GM12872 (cell line): Measurements from ENCODE around the gene ALK.
A peak's percentile ranks its signal among the peaks of the same experiment; 100 is the strongest.

ENCODE experiments used
- TF ChIP-seq, protein P1 (sequence below): IDR thresholded peaks from 3 replicates; pipeline ENCODE4 v1.5.1; 2011; ENCODE audit warnings: low read depth, mild to moderate bottlenecking, low read length, moderate library complexity; ENCODE audit not compliant: insufficient read depth

ALK gene

DNA sequence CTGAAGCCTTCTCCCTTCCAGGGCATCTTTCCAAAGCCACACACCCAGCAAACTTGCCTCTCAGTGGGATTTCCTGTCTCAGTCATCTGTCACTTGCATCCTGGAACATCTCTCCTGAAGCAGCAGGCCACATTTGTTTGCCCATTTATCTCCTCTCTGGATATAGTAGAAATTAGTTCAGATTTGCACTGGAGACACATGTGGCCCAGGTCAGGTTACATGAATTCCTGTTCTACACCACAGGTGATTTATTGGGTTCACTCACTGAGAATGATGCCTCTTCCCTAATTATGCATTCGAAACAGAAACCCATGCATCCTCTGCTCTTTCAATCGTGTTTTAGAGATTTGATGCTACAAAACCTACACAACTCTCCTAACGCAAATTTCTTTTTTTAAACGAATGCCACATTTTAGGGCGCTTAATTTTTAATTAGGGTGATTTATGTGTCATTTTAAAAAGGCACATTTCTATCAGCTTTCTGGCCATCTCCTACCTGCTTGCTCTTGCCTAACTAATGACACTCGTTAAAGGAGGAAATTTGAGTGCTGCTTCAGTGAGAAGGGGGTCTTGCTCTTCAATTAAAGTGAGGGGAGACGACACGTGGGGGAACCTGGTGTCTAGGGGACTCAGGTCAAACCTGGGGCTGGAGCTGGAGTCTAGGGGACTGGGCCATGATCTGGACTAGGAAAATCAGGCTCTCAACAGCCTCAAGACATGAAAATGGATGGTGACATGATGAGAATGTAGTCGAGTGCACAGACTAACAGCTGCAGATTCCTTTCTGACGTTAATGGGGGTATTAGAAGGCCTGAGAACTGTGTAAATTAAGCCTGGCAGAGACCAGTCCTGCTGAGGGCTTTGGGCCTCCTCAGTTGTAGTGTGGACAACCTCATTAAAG is 584.8 kb downstream of the ALK start:
- TF ChIP-seq, protein P1, sequence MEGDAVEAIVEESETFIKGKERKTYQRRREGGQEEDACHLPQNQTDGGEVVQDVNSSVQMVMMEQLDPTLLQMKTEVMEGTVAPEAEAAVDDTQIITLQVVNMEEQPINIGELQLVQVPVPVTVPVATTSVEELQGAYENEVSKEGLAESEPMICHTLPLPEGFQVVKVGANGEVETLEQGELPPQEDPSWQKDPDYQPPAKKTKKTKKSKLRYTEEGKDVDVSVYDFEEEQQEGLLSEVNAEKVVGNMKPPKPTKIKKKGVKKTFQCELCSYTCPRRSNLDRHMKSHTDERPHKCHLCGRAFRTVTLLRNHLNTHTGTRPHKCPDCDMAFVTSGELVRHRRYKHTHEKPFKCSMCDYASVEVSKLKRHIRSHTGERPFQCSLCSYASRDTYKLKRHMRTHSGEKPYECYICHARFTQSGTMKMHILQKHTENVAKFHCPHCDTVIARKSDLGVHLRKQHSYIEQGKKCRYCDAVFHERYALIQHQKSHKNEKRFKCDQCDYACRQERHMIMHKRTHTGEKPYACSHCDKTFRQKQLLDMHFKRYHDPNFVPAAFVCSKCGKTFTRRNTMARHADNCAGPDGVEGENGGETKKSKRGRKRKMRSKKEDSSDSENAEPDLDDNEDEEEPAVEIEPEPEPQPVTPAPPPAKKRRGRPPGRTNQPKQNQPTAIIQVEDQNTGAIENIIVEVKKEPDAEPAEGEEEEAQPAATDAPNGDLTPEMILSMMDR = no peak

DNA sequence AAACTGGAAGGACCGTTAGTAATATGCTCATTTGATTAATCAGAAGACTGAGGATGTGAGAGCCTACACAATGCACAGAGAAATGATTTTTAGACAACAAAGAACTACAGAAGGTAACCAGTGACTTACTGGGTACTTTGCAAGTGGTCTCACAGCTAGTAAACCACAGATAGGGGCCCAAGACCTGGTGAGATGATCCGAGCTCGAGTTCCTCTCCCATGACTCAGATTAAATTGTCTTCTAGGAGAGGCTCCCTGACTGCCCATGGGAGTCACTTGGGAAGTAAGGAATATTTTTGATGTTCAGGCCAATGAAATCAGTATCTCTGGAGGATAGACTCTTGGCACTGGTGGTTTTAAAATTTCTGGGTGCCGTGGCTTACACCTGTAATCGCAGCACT is 586.0 kb downstream of the ALK start:
- TF ChIP-seq, protein P1 = no peak

DNA sequence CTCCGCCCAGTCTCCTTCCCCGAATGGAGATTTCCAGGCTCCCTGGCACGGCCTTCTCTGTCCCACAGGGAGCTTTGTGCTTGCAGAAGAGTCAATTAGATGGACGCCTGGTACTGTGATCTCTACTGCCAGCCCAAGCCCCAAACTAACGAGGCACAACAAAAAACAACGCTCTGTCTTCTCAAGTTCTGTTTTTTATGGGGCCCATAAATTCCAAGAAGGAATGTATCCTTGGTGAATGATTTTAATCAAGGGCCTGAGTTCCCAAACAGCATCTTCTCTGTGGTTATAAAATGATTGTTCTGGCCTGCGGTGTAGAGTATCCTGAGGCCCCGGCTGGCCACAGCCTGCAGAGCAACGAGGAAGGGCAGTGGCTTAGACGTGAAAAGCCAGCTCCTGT is 586.7 kb downstream of the ALK start:
- TF ChIP-seq, protein P1 = no peak

DNA sequence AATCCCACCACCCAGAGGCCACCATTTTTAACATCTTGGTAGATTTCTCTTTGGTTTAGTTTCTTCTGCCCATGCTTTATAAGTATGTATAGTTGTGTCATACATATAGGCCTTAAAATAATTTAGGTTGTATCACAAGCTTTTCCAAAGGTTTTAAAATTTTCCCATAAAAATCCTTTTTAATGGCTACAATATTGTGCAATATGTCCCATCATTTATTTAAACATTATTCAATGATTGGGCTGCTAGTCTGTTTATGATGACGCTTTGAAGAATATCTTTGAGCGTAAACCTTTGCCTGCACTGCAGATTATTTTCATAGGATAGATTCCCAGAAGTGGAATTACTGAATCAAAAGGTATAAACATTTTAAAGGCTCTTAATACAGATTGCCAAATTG is 588.8 kb downstream of the ALK start:
- TF ChIP-seq, protein P1 = no peak

DNA sequence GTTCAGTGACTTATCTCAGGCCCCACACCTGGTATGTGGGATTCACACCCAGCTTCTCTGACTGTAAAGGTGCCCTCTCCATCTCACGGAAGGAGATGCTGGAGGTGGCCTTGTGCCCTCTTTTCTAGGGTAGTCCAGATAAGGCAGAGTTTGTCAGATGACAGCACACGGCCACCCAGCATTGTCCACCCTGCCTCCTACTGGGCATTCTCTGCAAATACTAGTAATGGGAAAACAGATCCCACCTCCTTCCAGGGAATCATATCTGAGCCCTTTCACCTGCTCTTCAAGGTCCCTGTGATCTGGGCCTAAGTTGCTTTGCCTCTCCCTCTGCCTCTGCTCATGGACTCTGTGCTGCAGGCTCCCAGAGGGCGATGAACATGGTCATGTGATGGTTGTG is 591.5 kb downstream of the ALK start:
- TF ChIP-seq, protein P1 = peak; percentile 46; the same call in 2 of the 3 replicates

DNA sequence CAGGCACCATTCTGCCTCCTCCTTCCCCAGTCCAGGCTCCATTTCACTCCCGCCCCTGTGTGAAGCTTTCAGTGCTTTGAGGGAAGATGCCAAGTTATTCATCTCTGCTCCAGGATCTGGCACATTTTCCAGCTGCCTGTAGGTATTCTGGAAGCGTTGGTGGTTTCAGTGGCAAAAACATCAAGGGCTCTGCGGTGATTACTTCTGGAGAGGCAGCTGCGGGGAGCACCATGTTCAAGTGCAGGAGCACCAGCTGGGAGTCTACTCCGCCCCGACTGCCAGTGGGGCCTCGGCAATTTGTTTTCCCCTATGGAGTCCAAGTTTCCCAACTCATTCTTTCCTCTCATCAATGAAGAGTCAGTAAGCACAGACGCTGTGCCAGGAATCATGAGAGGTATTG is 594.5 kb downstream of the ALK start:
- TF ChIP-seq, protein P1 = no peak

DNA sequence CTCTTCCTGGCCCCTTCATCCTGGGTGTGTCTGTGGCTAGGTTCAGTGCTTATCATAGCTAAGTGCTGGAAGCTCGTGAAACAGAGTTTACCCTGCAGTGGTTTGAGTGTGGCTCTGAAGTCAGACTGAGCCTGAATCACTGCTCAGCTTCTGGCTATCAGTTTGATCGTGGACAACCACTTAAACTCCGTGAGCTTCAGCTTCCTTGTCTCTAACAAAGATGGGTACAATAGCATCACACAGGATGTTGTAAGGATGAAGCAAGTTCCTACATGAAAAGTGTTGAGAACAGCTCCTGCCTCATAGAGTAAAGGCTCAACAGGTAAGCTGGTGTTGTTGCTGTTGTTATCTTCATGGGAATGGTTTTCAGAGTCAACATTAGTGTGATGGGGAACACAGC is 595.8 kb downstream of the ALK start:
- TF ChIP-seq, protein P1 = no peak
